Activated CD8-positive, alpha-beta memory T cell treated with anti-CD3 and anti-CD28 coated beads, Interleukin-2, amount 50 U/mL, for 48 hours (primary cell): Measurements from ENCODE around the gene LSAMP.

ENCODE experiments used
- DNase-seq: peaks from one replicate; pipeline ENCODE4 v3.0.0-alpha.2; 2020

Gene LSAMP

GRCh38 chr3:116350119-116350733, 95.1 kb downstream of the LSAMP start:
- no peak for DNase-seq

DNA sequence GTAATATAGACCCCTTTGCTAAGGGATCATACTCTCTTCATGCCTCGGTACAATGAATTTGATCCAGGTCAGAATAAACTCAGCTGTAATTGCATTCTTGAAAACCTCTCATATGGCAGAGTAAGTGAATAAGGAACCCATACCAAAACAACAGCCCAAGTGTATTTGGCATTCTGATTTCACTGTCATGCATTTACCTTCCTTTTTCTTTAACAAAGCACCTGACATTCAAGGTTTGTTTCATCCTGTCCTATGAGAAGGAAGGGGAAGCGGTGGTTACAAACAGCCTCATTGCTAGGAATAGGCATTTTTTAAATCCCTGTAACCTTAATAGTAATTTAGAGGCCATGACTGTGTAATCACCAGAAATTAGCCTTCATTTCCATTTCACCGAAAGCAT, 97.1 kb downstream of the LSAMP start:
- DNase-seq = no peak

- DNase-seq = no peak
These were observed 102.8 kb downstream of the LSAMP start for GRCh38 chr3:116342499-116342898.

DNA sequence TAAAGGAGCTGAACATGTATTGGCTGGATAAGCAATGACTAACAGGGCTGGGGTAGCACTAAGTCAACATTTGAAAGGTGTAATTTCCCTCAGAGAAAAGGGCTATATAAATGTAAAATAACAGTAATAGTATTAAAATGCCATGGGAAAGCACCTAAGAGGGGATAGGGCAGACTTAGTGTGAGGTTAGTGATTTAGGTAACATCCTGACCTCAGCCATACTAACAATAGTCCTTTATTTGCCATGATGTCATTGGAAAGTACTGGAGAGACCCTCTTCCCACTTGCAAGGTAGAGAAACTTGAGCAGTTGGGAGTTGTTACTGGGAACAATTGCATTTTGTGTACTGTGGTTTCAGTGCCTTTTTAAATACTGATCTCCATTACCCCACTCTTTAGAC, 103.4 kb downstream of the LSAMP start:
- DNase-seq = no peak

GRCh38 chr3:116341381-116341780, 103.9 kb downstream of the LSAMP start:
- DNase-seq = no peak

DNA sequence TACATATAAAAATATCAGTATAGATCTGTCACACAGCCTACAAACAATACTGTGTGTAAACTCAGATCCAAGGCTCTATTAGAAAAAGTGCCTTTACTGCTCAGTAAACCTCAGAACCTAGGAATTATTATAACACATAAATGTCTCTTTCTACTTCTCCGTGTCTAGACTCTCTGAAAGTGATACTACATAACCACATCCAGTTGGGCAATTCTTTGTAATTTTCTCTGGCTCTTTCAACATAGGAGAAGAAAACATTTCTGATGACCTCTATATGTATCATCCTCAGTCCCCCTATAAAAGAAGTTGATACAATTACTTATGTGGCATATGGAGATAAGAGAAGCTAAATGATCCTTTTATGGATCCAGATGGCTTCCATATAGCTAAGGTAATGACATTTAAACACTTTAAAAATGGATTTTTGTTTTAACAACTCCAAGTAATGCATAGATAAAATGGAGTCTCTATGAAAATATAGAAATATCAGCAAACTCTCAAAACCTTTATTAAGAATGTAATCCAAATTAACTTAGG, 104.5 kb downstream of the LSAMP start:
- DNase-seq = no peak

DNA sequence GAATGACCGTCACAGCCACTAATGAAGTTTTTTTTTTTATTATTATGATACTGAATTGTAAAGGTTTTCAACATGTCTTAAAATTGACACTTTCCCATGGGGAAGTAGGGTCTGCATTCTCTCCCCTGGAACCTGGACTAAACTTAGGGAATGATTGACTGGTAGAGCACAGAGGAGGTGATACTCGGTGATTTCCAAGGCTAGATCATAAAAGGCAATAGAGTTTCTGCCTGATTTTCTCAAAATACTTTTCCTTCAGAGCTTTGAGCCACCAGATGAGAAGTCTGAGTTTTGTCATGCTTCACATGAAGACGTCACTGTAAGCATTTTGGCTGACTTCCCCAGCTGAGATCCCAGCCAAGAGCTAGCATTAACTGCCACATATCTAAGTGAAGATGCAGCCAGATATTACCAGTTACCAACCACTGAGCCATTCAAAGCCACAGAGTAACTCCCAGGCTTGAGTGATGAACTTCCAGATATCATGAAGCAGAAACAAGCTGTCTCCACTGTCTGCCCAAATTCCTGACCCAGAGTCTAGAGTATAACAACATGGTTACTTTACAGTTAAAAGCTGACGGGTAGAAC, 105.8 kb downstream of the LSAMP start:
- no peak for DNase-seq

GRCh38 chr3:116338713-116339112, 106.6 kb downstream of the LSAMP start:
- DNase-seq = no peak

DNA sequence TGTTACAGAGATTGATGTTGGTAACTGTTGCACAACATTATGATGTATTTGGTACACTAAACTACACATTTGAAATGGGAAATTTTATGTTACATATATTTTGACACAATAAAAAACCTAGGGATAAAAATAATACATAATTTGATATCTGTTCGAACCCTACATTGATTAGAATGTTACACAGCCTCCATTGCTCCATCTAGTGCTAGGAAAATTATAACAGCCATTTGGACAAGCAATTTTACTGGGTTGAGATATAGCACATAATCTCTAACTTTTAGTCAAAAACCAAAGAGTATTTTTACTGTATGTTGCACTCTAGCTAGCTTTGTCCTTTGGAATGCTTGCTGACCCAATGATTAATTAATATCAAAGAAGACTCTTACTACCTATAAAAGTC, 108.1 kb downstream of the LSAMP start:
- no peak for DNase-seq

DNA sequence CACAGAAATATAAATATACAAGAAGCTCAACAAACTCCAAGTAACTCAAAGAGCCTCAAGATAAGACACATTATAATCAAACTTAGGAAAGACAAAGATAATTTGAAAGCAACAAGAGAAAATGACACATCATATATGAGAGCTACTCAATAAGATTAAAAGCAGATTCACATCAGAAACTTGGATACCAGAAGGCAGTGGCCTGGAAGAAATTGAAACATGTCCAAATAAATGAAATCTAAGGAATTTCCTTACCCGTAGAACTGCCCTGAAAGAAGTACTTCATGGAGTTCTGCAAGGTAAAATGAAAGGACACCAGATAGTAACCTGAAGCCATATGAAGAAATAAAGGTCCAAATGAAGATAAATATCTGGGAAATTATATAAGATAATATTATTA, 113.9 kb downstream of the LSAMP start:
- no peak for DNase-seq

GRCh38 chr3:116322750-116323375, 122.4 kb downstream of the LSAMP start:
- no peak for DNase-seq

DNA sequence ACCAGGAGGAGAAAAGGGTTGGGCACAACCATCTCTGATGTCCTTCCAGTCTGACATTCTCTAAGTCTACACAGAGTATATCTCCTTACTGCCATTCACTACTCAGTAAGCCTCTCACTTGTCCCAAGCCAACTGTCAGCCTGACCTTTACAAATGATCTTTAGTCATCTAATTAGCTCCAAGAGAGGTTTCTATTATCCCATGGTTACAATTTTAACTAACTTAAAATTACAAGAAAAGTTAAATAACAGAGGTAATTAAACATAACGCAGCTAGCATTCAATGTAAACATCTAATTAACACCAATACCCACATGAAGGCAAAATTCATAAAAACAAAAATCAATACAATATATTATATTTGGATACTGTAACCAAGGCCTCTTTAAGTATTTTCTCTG, 126.9 kb downstream of the LSAMP start:
- DNase-seq = no peak

- no peak for DNase-seq
These were observed 128.5 kb downstream of the LSAMP start for GRCh38 chr3:116316771-116317170.

DNA sequence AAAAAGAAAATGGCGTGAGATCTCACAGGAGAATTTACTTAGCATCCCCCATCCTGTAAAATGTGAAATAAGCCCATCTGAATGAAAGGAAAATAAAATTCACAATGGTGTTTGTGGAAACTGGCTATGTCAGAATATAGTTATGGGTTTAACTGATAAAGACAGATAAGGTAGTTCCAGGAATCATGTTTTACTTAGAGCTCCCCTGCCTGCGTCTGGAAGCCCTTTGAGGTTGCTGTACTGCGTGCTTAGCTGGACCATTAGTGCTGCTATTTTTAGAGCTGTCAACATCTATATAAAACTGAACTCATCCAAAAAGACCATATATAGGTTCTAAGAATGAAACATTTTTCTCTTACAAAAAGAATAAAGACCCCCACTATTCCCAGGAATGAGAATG, 130.8 kb downstream of the LSAMP start:
- DNase-seq = no peak

DNA sequence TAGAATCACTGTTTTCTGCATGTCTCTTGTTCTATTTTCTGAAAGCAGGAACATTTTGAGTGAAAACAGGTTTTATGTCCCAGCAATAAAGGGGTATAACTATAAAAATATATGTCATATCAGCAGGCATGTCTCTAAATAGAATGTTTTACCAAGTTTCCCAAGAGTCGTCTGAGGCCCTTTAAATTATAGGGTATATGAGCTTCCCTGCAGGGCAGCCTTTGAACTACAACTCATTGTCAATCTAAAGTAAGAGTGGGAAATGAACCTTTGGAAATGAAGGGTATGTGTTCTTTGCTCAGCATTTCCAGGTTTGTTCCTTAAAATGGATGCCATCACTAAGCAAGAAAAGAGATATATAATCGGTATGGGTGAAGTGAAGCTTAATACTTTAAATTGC, 138.6 kb downstream of the LSAMP start:
- no peak for DNase-seq

DNA sequence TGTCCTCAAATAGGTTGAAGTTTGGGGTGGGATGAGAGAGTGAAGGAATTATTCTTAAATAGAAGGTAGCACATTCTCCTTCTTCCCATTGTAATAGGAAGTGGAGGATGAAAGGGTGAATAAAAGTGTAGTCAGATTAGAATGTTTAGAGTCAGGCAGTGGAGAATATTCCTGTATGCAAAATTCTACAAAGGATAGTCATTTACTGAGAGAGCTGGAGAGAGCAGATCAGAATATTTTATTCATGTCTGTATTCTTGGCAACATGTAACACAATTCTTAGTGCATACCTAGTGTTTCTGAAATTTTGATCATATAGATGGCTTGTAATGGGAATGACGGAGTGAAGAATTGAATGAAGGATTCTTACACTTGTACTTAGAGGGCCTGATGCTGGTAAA, 139.1 kb downstream of the LSAMP start:
- DNase-seq = no peak

- DNase-seq = no peak
These were observed 143.1 kb downstream of the LSAMP start for GRCh38 chr3:116302087-116302747.

DNA sequence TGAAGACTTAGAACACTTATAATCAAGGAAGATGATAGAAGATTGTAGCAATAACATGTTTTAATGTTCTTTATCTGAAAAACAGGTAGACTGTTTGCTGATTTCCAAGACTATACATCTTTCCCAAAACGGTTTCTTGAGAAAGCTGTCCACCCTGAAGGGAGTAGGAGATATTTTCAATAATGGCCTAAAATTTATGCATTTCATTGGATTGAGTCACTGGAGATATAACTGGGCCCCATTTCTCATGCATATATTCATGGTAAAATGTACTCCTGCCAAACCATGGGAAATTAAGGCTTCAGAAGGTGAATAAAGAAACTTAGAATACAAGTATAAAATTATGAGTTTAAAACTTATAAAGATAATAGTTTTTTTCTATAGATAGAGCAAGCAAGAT, 143.9 kb downstream of the LSAMP start:
- no peak for DNase-seq

DNA sequence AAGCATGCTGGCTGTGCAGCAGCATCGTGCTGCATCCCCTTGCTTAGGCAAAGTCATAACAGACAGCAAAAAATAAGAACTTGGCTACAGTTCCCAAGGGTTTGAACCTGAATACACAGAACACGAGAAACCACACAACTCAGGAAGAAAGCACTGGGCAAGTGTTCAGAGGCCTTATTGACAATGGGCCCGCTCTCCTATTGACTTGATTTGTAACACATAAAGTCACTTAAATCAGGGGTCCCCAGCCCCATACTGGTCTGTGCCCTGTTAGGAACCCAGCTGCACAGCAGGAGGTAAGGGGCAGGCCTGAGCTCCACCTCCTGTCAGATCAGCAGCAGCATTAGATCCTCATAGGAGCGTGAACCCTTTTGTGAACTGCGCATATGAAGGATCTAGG, 145.1 kb downstream of the LSAMP start:
- DNase-seq = no peak

DNA sequence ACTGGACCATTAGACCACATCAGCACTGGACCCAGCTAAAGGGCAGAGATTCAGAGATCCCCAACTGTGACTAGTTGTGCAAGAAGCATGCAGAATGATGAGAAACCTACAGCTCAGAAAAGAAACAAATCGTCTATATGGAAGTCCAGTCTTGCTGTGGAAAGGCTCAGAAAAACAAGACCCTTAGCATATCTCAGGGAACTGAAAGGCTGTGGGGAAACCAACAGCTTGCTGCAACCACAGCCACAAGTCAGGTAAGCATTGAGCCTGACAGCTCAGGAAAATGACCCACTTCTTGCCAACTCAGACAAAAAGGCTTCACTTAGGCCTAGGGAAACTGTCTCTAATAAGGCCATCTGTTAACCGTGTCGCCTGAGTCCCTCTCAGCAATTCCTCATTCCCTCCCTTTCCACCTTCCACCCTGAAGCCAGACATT, 145.6 kb downstream of the LSAMP start:
- no peak for DNase-seq

GRCh38 chr3:116298151-116298550, 147.1 kb downstream of the LSAMP start:
- DNase-seq = no peak

DNA sequence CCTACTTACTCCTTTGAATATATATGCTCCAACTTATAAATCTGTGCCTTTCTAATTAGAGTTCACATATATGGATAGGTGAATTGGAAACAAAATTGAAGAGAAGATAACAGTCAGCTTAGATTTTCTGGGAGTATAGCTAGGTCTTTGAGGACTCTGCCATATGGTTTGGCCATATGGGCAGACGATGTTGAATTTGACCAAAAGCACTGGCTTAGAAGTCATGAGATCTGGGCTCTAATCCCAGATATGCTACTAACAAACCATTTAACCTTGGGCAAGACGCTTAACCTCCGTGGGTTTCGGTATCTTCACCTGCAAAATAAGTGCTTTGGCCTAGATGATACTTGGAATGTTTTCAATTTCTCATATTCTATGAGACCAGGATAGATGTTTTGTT, 154.1 kb downstream of the LSAMP start:
- no peak for DNase-seq

GRCh38 chr3:116288485-116288884, 156.8 kb downstream of the LSAMP start:
- DNase-seq = no peak
